Stimulated activated CD8-positive, alpha-beta memory T cell treated with anti-CD3 and anti-CD28 coated beads, Interleukin-4, amount 100 ng/mL, for 1 hour (primary cell): ENCODE measurements around the gene GPHB5.
"Not testable (repeated sequence)": the region's sequence is repeated elsewhere in the genome, so short reads cannot be mapped to it uniquely, and the experiment has no call there.

Experiments
- DNase-seq, 2 donors: peaks; one replicate each; pipeline ENCODE4 v3.0.0-alpha.2; 2020; ENCODE audit warnings: low read depth in 2 of 2, low spot score in 1 of 2

The GPHB5 gene

GRCh38 chr14:63318835-63319234 lies at the start of gene GPHB5:
GPHB5 (minus strand) TSS chr14:63318935; CDS start chr14:63317849, 1,086 bp downstream.
- no peak for DNase-seq

- DNase-seq, result no peak
These were observed 49.1 kb upstream of the GPHB5 start for GRCh38 chr14:63367742-63368364.

GRCh38 chr14:63362389-63362819 lies 43.7 kb upstream of the GPHB5 start:
- no peak for DNase-seq

- DNase-seq, result no peak
These were observed 43.1 kb upstream of the GPHB5 start for GRCh38 chr14:63361790-63362189.

GRCh38 chr14:63357841-63358240 lies 39.1 kb upstream of the GPHB5 start:
- DNase-seq, result no peak

- no peak for DNase-seq
These were observed 27.1 kb upstream of the GPHB5 start for GRCh38 chr14:63345826-63346225.

GRCh38 chr14:63344336-63344735 lies 25.6 kb upstream of the GPHB5 start:
- DNase-seq, result no peak

- DNase-seq, result no peak
These were observed 25.1 kb upstream of the GPHB5 start for GRCh38 chr14:63343878-63344277.

- no peak for DNase-seq
These were observed 23.6 kb upstream of the GPHB5 start for GRCh38 chr14:63342371-63342770.

- DNase-seq, result no peak
These were observed 10.3 kb upstream of the GPHB5 start for GRCh38 chr14:63328787-63329737.

GRCh38 chr14:63326840-63327239 lies 8.1 kb upstream of the GPHB5 start:
- DNase-seq, result no peak

GRCh38 chr14:63322897-63323573 lies 4.3 kb upstream of the GPHB5 start:
- no peak for DNase-seq

- no peak for DNase-seq
These were observed 3.7 kb upstream of the GPHB5 start for GRCh38 chr14:63322472-63322871.

GRCh38 chr14:63308723-63309317 lies 9.9 kb downstream of the GPHB5 start:
- no peak for DNase-seq

- not testable (repeated sequence) for DNase-seq
These were observed 14.3 kb downstream of the GPHB5 start for GRCh38 chr14:63304429-63304828.

GRCh38 chr14:63301891-63302534 lies 16.7 kb downstream of the GPHB5 start:
- no peak for DNase-seq

- no peak for DNase-seq
These were observed 17.9 kb downstream of the GPHB5 start for GRCh38 chr14:63300854-63301253.

- no peak for DNase-seq
These were observed 19.2 kb downstream of the GPHB5 start for GRCh38 chr14:63299351-63300110.

GRCh38 chr14:63297372-63298063 lies 21.2 kb downstream of the GPHB5 start:
- no peak for DNase-seq
